Stomach (tissue), 4 donors: ENCODE measurements around the gene ANKRD11.

Experiments
- EP300 ChIP-seq: sonication (generic); formaldehyde crosslinking; IDR thresholded peaks from one replicate; pipeline ENCODE4 v1.6.1; 2017; ENCODE audit warnings: antibody characterized with exemption
- POLR2AphosphoS5 ChIP-seq, 3 donors: sonication (generic); formaldehyde crosslinking; IDR thresholded peaks; one replicate each; pipeline ENCODE4 v1.6.1; 2016; ENCODE audit warnings: antibody characterized with exemption in 3 of 3
- TF ChIP-seq, protein P1 (sequence below), 7 experiments: fragments of 450-650 bp in 4 of 7; fragments of 200-600 bp in 3 of 7; sonication (generic) in 3 of 7; IDR thresholded peaks; one replicate each; pipeline ENCODE4 v1.5.1; 2016 to 2019; ENCODE audit warnings: antibody characterized with exemption in 7 of 7, control low read depth in 2 of 7, mild to moderate bottlenecking in 1 of 7

GRCh38 chr16:89341279-89341678, 149.1 kb downstream of the ANKRD11 start:
- TF ChIP-seq, protein P1, sequence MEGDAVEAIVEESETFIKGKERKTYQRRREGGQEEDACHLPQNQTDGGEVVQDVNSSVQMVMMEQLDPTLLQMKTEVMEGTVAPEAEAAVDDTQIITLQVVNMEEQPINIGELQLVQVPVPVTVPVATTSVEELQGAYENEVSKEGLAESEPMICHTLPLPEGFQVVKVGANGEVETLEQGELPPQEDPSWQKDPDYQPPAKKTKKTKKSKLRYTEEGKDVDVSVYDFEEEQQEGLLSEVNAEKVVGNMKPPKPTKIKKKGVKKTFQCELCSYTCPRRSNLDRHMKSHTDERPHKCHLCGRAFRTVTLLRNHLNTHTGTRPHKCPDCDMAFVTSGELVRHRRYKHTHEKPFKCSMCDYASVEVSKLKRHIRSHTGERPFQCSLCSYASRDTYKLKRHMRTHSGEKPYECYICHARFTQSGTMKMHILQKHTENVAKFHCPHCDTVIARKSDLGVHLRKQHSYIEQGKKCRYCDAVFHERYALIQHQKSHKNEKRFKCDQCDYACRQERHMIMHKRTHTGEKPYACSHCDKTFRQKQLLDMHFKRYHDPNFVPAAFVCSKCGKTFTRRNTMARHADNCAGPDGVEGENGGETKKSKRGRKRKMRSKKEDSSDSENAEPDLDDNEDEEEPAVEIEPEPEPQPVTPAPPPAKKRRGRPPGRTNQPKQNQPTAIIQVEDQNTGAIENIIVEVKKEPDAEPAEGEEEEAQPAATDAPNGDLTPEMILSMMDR (IDR thresholded peaks at IDR 0.05) = no peak
- TF ChIP-seq EP300 (no peak), POLR2AphosphoS5 (IDR thresholded peaks at IDR 0.05) (no peak)
